Measurements from ENCODE around the gene GCDH.

The GCDH gene

GRCh38 chr19:12856653-12857052, 34.3 kb upstream of the GCDH start:
- Histone ChIP-seq H3K9me2 (replicated peaks; ENCODE audit: control insufficient read depth, low read length) (no peaks in the 10 kb centered on the region), H3K4me3 (ENCODE audit: low read length) (no peak overlapping the region), H3K4me2 (ENCODE audit: low read length) (no peak overlapping the region), H3K36me3 (ENCODE audit: control insufficient read depth, low read length) (no peaks in the 10 kb centered on the region), H3K79me2 (ENCODE audit: control insufficient read depth, low read length) (no peaks in the 10 kb centered on the region), H3K27me3 (ENCODE audit: control insufficient read depth, low read length) (no peaks in the 10 kb centered on the region), H4K20me1 (ENCODE audit: control insufficient read depth, insufficient read depth, low read depth, low read length) (no peaks in the 10 kb centered on the region), H3F3A (ENCODE audit: control insufficient read depth, insufficient read depth) (no peaks in the 10 kb centered on the region; the same call in 1 of the 2 replicates), H3K9me3 (ENCODE audit: control insufficient read depth, insufficient read depth, low read length) (no peaks in the 10 kb centered on the region), H3K27ac (ENCODE audit: low read depth, low read length) (no peak overlapping the region), H3K4me1 (ENCODE audit: control insufficient read depth, low read length) (no peaks in the 10 kb centered on the region)
- TF ChIP-seq CTCF (IDR thresholded peaks at IDR 0.05; ENCODE audit: low read depth, low read length, poor library complexity, severe bottlenecking), result no peak
- no peak for TF ChIP-seq EZH2phosphoT487 (IDR thresholded peaks at IDR 0.05; ENCODE audit: borderline replicate concordance, low read length)

DNA sequence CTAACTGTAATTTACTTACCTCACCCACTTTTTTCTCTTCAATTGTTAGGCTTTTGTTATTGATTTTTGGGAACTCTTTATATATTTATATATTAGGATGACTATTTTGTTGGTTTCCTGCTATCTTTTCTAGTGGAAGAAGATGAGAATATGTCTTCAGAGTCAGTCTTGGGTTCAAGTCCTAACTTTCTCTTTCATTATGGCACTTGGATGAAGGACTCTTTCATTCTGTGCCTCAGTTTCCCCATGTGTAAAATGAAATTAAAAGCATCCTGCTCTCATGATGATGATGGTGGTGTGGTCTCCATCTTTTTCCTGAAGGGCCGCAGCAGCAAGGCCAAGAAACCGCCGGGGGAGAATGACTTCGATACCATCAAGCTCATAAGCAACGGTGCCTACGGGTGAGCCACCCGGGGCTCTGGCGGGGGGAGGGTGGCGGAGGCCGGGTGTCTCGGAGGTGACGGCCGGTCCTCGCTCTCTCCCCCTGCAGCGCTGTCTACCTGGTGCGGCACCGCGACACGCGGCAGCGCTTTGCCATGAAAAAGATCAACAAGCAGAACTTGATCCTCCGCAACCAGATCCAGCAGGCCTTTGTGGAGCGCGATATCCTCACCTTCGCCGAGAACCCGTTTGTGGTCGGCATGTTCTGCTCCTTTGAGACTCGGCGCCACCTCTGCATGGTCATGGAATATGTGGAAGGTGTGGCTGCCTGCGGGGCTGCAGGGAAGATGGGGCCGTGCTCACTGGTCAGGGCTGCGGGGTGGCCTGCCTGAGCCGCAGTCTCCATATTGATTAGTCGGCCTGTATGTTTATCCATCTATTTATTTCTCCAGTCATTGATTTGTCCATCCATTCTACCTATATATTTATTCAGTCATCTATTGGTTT, 32.7 kb upstream of the GCDH start:
- Histone ChIP-seq H3K36me3 (ENCODE audit: control insufficient read depth, low read length) (no peaks in the 10 kb centered on the region), H3K27ac (ENCODE audit: low read depth, low read length) (no peak overlapping the region), H3K4me1 (ENCODE audit: control insufficient read depth, low read length) (no peaks in the 10 kb centered on the region), H3K9me3 (ENCODE audit: control insufficient read depth, insufficient read depth, low read length) (no peaks in the 10 kb centered on the region), H3K27me3 (ENCODE audit: control insufficient read depth, low read length) (no peaks in the 10 kb centered on the region), H3K9me2 (replicated peaks; ENCODE audit: control insufficient read depth, low read length) (no peaks in the 10 kb centered on the region), H4K20me1 (ENCODE audit: control insufficient read depth, insufficient read depth, low read depth, low read length) (no peaks in the 10 kb centered on the region), H3K4me3 (ENCODE audit: low read length) (no peak overlapping the region), H3K4me2 (ENCODE audit: low read length) (no peak overlapping the region), H3F3A (ENCODE audit: control insufficient read depth, insufficient read depth) (no peaks in the 10 kb centered on the region; the same call in 1 of the 2 replicates), H3K79me2 (ENCODE audit: control insufficient read depth, low read length) (no peaks in the 10 kb centered on the region)
- TF ChIP-seq CTCF (IDR thresholded peaks at IDR 0.05; ENCODE audit: low read depth, low read length, poor library complexity, severe bottlenecking) (no peak), EZH2phosphoT487 (IDR thresholded peaks at IDR 0.05; ENCODE audit: borderline replicate concordance, low read length) (no peak)

DNA sequence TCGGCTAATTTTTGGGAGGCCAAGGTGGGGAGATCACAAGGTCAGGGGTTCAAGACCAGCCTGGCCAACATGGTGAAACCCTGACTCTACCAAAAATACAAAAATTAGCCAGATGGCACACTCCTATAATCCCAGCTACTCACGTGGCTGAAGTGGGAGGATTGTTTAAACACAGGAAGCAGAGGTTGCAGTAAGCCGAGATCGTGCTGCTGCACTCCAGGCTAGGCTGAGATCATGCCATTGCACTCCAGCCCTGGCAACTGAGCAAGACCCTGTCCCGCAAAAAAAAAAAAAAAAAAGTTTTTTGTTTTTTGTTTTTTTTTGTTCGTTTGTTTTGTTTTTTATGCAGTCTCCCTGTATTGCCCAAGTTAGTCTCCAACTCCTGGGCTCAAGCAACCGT, 31.4 kb upstream of the GCDH start:
- no peaks in the 10 kb centered on the region for H3K4me1 ChIP-seq (ENCODE audit: control insufficient read depth, low read length)
- H3K4me3 ChIP-seq (ENCODE audit: low read length), result no peak overlapping the region
- H3K9me3 ChIP-seq (ENCODE audit: control insufficient read depth, insufficient read depth, low read length), result no peaks in the 10 kb centered on the region
- TF ChIP-seq CTCF (IDR thresholded peaks at IDR 0.05; ENCODE audit: low read depth, low read length, poor library complexity, severe bottlenecking) (no peak), EZH2phosphoT487 (IDR thresholded peaks at IDR 0.05; ENCODE audit: borderline replicate concordance, low read length) (no peak)
- H4K20me1 ChIP-seq (ENCODE audit: control insufficient read depth, insufficient read depth, low read depth, low read length), result no peaks in the 10 kb centered on the region
- H3K79me2 ChIP-seq (ENCODE audit: control insufficient read depth, low read length), result no peaks in the 10 kb centered on the region
- 0 out of 2 replicates have a peak, but pooled peaks cover 2% of the 10 kb centered on the region for H3K27me3 ChIP-seq (ENCODE audit: control insufficient read depth, low read length)
- H3K4me2 ChIP-seq (ENCODE audit: low read length), result no peak overlapping the region
- no peaks in the 10 kb centered on the region; the same call in 1 of the 2 replicates for H3F3A ChIP-seq (ENCODE audit: control insufficient read depth, insufficient read depth)
- H3K27ac ChIP-seq (ENCODE audit: low read depth, low read length), result no peak overlapping the region
- no peaks in the 10 kb centered on the region for H3K9me2 ChIP-seq (replicated peaks; ENCODE audit: control insufficient read depth, low read length)
- no peaks in the 10 kb centered on the region for H3K36me3 ChIP-seq (ENCODE audit: control insufficient read depth, low read length)
